ENCODE measurements around the gene SRPX2.
"Not testable (repeated sequence)": the region's sequence is repeated elsewhere in the genome, so short reads cannot be mapped to it uniquely, and the experiment has no call there.

SRPX2 gene

GRCh38 chrX:100696699-100697351, 52.8 kb downstream of the SRPX2 start:
- DNase-seq (ENCODE audit: low read depth in 4 of 4, low spot score in 1 of 4), result no peak

DNA sequence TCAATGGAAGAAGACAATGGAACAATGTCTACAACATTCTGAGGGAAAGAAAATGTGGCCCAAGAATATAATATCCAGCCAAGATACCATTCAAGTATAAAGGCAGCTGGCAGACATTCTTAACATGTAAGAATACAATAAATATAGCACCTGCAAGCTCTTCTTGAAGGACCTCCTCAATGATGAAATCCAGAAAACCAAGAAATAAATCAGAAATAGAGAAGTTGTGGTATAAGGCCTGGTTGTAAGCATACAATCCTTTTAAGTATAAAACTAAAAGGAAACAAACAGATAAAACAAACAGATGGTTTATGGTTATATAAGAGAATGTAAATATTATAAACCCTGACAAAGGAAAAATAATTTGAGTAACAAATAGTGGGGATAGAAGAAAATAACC, 54.6 kb downstream of the SRPX2 start:
- no peak for DNase-seq (ENCODE audit: low read depth in 4 of 4, low spot score in 1 of 4)

GRCh38 chrX:100700809-100701208, 56.8 kb downstream of the SRPX2 start:
- DNase-seq (ENCODE audit: low read depth in 4 of 4, low spot score in 1 of 4), result no peak

DNA sequence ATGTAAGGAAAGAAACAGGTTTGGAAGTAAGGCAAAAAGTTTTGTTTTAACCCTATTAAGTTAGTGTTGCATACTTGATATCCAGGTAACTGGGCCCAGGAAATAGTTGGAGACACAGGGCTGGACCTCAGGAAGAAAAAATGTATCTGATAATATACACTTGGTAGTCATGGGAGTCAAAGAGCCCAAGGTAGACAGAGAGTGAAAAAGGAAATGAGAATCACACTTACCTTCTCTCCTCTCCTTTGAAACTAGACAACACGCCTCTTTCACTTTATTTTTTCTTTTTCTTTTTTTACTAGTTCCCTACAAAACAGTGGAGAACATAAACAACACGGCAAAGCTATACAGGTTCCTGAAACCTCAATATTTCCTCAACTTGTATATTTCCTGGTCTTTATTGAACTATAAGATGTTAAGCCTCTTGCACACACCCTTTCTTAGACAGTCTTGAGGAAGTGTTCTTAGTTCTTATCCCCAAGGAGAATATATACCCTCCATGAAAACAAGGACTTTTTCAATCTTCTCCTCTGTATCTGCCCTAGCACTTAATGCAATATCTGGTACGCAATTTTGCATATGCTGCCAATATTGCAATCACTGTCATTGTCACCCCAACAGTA, 60.7 kb downstream of the SRPX2 start:
- no peak for DNase-seq (ENCODE audit: low read depth in 4 of 4, low spot score in 1 of 4)

DNA sequence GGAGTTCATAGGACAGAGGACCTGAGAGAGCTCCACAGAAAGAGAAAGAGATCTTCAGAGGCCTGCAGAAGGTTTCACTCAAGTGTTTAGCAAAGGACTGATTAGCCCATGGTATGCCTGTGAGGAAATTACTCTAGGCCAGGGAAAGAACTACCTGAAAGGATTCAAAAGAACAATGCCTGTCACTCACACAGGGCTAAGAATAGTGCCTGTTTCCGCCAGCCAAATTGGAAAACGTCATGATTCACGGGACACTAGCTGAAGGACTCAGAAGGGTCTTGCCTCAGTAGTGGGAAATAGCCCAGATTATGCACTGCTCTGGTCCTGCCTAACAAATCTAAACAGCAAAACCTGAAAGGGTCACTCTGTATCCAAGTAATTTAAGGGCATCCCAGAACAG, 66.8 kb downstream of the SRPX2 start:
- DNase-seq (ENCODE audit: low read depth in 4 of 4, low spot score in 1 of 4), result no peak

DNA sequence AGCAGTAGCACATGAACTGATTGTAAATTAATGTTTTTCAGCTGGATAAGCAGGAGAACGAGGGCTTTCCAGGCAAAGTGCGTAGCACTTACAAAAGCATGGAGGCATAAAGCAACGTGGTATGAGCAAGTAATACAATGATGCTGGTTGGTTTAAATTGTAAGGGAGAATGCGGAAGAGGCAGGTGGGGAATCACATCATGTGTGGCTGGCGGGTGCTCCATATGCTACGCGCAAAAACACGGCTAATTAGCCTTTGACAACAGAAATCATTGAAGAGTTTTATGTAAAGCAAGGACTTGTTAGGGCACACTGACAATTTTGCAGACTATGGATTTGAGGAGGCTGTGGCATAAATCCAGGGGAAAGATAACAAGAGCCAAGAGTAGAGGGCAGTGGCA, 73.4 kb downstream of the SRPX2 start:
- no peak for DNase-seq (ENCODE audit: low read depth in 4 of 4, low spot score in 1 of 4)

- DNase-seq (ENCODE audit: low read depth in 4 of 4, low spot score in 1 of 4), result no peak
These were observed 75.1 kb downstream of the SRPX2 start for GRCh38 chrX:100719139-100719538.

- no peak for DNase-seq (ENCODE audit: low read depth in 4 of 4, low spot score in 1 of 4)
These were observed 76.3 kb downstream of the SRPX2 start for GRCh38 chrX:100720301-100720700.

DNA sequence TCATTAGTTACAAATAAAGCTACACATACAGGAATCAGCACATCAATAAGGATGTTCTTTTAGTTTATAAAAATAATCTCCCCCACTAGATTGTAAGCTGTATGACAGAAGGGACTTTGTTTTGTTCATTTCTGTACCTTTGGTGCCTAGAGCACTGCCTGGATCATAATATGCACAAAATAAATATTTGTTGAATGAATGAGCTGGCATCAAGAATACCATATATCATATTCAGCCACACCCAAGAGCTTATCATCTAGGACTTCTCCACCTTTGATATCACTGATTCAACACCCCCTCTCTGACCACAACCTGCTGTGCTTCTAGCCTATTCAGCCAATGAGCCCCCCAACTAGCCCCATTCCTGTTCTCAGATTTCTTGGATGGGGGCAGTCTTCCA, 77.3 kb downstream of the SRPX2 start:
- DNase-seq (ENCODE audit: low read depth in 4 of 4, low spot score in 1 of 4), result no peak

- not testable (repeated sequence) for DNase-seq (ENCODE audit: low read depth in 4 of 4, low spot score in 1 of 4)
These were observed 80.0 kb downstream of the SRPX2 start for GRCh38 chrX:100724006-100724405.
